HG03558 (cell line): ENCODE data around the gene KIF24.
"Not testable (repeated sequence)": the region's sequence is repeated elsewhere in the genome, so short reads cannot be mapped to it uniquely, and the experiment has no call there.

Source experiments
- ATAC-seq: cut with Tn5 transposase; IDR thresholded peaks from one replicate; pipeline ENCODE4 v1.9.1; 2021; ENCODE audit warnings: moderate number of reproducible peaks; ENCODE audit not compliant: unreplicated experiment; ENCODE audit errors: extremely low read depth

The KIF24 gene, protein sequence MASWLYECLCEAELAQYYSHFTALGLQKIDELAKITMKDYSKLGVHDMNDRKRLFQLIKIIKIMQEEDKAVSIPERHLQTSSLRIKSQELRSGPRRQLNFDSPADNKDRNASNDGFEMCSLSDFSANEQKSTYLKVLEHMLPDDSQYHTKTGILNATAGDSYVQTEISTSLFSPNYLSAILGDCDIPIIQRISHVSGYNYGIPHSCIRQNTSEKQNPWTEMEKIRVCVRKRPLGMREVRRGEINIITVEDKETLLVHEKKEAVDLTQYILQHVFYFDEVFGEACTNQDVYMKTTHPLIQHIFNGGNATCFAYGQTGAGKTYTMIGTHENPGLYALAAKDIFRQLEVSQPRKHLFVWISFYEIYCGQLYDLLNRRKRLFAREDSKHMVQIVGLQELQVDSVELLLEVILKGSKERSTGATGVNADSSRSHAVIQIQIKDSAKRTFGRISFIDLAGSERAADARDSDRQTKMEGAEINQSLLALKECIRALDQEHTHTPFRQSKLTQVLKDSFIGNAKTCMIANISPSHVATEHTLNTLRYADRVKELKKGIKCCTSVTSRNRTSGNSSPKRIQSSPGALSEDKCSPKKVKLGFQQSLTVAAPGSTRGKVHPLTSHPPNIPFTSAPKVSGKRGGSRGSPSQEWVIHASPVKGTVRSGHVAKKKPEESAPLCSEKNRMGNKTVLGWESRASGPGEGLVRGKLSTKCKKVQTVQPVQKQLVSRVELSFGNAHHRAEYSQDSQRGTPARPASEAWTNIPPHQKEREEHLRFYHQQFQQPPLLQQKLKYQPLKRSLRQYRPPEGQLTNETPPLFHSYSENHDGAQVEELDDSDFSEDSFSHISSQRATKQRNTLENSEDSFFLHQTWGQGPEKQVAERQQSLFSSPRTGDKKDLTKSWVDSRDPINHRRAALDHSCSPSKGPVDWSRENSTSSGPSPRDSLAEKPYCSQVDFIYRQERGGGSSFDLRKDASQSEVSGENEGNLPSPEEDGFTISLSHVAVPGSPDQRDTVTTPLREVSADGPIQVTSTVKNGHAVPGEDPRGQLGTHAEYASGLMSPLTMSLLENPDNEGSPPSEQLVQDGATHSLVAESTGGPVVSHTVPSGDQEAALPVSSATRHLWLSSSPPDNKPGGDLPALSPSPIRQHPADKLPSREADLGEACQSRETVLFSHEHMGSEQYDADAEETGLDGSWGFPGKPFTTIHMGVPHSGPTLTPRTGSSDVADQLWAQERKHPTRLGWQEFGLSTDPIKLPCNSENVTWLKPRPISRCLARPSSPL (N-terminal part only)

DNA sequence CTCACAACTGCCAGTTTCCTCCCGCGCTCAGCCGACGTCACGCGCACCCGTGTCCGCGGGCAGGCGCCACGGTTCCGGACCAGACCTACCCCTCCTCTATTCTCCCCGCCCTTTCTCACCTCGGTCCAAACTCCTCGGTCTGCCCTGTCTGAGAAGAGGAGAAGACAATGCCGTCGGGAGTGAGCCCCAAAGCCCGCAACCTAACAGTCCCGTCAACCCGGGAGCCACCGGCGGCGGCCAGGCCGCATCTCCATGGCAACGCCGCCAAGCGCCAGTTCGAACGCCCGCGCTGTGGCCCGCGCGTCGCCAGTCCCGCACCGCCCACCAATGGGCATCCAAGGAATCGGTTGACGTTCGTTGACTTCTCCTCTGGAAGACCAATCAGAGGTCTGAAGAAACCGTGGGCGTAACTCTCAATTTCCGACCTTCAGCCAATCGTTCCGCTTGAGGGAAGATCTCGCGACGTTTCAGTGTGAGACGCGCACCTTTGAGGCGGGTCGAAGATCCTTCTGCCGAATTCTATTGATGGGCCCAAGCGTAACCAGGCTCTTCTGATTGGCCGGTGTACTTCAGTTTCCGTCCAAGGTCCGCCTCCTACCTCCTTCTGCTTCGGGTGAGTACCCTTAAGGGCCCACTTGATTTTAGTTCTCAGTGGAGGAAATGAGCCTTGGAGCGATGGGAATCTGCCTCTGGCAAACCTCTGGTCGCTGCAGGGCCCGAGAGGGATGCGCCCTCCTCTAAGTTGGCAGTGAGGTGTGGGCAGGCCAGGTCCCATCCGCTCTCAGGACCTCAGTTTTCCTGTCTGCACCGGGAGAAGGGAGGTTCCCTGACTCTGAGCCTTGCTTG is at the start of gene KIF24, which contains the start of gene NUDT2:
Gene KIF24 (minus strand): TSS at position 282 of the 846 bp plus-strand sequence. CDS start 17,922 bp downstream, outside the sequence.
Gene NUDT2 (plus strand): TSS at position 583 of the 846 bp plus-strand sequence. CDS start 9,471 bp downstream, outside the sequence.
- ATAC-seq, result peak; percentile 89

DNA sequence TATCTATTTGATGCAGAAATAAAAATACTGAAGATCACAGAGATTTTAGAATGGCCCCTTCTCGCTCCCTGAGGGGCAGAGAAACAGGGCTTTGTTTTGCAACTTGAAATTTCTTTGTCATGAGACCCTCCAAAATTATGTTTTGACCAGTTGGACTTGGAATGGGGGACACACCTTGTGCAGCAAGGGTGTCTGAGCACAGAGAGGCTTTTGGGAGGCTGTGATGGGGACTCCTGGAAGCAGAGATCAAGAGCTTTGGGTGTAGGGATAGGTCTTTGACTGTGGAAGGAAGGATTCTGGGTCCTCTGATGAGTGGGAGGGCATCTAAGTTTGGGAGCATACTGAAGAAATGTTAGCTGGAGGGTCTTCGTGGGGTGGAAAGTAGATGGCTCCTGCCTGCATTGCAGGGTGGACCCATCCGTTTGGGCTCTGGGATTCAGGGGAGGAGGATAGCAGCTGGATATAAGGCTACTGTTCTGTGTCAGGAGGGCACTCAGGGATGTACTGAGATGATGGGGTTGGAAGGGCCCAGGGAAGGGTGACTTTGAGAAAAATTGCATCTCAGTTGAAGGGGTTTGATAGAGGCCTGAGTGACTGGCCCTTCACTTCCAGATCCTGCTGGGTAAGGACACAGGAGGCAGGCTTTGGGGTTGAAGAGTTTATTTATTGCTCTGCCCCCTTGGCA is 49.5 kb upstream of the KIF24 start:
- ATAC-seq, result no peak

DNA sequence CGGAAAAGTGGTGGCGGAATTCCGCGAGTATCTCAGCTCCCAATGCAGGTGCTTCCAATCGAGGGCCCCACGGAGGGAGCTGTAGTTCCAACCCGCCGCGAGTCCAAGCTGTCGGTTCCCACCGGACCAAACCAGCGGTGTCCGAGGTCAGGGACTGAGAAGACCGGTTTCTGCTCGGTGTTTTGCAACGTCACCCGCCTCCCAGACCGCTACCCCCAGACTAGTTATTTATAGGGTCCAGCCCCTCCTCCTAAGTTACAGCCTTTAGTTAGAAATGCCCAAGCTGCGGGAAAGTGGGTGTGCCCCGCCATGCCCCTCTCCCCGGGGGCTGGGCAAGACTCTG is 48.3 kb upstream of the KIF24 start:
- ATAC-seq, result no peak

DNA sequence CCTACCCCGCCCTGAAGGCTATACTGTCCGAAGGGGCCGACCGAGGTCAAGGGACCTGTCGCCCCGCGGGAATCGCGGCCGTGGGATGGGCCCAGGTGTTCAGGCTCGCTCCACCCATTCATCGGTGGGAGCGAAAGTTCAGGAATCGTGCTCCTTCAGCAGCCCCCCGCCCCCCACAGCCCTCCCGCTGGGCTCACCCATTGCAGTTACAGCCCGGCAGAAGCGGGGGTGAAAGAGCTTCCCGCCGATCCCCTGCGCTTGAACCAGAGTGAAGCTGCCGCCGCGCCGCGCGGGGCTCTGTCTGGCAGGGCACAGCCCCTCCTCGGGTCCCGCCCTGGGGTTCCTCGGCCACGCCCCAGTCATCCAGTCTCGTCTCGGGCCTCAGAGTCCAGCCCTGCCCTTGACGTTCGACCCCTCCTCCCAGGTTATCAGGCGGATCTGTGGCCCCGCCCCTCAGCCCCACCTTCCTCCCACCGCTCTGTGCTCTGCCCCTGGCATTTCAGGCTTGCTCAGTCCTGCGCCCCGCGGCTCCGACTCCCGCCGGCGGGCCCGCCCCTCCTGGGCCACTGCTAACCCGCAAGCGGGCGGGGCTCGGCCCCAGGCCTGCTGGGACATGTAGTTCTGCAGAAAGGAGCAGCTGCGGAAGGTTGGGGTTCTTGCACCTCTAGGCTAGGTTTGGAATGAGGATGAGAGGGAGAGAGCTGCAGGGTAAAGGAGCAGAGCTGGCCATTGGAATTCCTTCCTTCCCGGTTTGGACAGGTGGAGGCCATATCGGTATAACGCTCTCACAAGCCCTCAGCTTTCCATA is 47.7 kb upstream of the KIF24 start, which contains the start of gene MYORG:
Gene MYORG (minus strand): TSS at position 303 of the 808 bp plus-strand sequence. CDS start 3,955 bp downstream, outside the sequence.
- peak; percentile 52 for ATAC-seq

DNA sequence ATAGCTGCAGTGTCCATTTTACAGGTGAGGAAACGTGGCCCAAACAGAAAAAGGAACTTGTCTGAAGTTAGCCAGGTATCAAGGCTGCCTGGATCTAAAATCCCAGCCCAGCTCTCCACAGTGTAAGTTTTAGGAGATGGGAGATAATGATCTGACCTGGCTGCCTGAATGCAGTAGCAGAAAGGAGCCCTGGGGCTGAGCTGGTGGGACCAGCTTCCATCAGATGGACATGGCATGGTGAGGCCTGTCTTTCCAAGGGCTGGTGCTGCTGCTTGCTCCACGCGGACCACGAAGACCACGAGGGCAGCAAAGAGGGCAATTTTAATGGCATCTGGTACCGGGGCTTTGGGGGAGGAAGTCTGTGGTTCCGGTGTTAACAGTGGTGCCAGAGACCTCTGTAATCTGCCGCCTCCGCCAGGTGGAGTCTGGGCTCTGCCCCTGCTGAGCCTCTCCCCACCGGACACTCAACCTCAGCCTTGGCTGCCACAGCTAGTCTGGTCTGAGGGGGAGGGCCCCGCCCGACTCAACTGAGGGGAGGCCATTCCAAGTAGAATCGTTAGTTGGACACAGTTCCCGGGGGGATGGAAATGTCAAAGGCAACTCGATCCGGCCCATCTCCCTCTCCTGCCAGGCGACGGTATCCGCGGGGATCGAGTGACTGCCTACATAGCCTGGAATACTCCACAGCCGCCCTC is 47.0 kb upstream of the KIF24 start:
- ATAC-seq, result no peak

DNA sequence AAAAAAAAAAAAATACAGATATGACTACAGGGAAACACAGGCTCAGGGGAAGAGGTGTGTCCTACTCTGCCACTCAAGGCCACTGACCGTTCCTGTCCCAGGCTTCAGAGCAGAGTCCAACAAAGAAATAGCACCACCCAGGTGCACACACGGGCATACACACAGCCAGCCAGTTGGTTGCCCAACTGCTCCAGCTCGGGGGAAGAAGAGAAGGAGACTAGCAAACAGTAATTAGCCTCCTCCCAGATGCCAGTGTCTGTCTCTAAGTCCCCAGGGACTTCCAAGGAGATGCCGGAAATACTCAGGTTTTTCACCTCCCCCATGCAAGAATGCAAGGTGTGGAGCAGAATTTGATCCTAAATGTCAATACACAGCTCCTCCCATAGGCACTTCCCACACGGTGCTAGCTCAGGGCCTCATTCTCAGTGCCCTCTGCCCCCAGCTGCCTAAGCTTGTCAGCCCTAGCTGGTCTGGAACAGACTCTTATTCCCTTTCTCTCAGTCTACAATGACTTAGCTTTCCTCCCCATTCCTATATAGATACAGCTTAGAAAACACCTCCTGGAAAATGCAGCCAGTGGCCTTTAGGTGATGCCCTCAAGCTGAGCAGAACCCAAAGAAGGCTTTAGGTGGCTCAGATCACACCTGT is 46.0 kb upstream of the KIF24 start:
- no peak for ATAC-seq

DNA sequence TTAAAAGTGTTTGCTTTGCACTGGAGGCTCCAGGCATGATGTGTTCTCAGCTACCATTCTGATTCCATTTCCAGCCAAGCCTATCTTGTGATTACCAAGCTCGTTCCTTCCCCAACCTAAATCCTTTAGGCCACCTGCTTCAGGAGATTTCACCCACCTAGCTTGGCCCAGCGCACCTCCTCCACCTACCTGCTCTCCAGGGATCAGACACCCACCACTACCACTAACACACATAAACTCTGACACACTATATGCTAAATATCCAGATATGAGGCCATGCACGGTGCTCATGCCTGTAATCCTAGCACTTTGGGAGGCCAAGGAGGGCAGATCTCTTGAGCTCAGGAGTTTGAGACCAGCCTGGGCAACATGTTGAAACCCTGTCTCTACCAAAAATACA is 45.3 kb upstream of the KIF24 start:
- no peak for ATAC-seq

DNA sequence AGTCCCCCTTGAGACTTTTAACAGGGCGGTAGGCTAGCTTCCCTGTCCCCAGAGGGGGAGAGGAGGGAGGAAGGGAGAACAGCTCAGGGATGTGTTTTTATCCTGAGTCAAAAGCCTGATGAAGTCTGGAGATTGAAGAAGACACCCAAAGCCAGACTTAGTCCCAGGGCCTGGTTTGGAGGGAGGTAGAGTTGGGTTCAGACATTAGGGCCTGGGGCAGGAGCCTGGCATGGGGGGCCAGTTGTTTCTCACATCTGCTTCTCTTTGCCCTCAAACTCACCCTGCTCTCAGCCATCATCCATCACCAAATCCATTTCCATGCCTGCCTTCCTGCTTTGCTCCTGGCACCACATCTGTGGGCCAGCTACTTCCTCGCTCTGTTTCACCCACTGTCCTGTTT is 44.7 kb upstream of the KIF24 start:
- ATAC-seq, result no peak

DNA sequence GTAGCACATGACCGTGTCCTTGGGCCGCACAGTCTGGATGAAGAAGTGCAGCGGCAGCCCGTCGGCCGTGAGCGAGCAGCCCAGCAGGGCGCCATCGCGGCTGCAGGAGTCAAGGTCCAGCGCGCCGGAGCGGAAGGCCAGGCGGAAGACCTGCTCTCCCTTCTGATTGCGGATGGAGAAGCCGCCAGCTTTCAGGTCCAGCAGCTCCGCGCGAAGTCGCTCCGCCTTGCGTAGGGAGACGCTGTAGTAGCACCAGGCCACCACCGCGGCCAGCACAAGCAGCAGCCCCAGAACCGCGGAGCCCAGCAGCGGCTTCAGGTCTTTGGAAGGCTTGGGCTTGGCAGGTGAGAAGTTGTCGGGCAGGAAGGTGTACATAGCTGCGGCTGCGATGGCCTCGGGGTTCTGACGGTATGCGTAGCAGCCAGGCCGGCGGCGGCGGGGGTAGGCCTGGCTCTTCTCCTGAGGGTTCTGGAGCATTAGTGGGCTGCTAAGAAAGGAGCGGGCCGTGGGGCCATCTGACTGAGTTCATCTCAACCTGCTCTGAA is 43.5 kb upstream of the KIF24 start:
- ATAC-seq, result no peak

DNA sequence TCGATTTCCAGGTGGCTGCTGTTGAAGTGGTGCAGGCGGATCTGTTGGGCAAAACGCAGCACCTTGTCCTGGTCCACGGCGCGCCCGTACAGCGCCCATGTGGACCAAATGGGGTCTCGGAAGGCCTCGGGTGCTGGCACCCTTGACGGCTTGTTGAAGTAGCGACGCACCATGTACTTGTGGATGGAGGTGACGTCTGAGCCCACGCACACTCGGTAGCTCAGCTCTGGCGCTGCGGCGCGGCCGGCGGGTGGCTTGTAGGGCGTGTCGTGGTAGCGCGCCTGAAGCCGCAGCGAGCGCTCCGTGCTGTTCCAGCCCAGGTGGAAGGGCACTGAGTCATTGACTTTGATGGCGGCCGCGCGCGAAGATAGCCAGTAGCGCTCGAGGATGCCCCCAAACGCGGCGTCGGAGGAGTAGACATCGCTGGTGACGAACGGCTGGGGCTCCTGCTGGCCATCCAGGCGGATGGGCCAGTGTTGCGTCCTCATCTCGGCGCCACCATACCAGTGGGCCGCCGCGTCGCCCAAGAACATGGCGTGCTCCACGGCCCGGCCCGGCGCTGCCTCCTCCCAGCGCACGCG is 42.9 kb upstream of the KIF24 start:
- ATAC-seq, result no peak

DNA sequence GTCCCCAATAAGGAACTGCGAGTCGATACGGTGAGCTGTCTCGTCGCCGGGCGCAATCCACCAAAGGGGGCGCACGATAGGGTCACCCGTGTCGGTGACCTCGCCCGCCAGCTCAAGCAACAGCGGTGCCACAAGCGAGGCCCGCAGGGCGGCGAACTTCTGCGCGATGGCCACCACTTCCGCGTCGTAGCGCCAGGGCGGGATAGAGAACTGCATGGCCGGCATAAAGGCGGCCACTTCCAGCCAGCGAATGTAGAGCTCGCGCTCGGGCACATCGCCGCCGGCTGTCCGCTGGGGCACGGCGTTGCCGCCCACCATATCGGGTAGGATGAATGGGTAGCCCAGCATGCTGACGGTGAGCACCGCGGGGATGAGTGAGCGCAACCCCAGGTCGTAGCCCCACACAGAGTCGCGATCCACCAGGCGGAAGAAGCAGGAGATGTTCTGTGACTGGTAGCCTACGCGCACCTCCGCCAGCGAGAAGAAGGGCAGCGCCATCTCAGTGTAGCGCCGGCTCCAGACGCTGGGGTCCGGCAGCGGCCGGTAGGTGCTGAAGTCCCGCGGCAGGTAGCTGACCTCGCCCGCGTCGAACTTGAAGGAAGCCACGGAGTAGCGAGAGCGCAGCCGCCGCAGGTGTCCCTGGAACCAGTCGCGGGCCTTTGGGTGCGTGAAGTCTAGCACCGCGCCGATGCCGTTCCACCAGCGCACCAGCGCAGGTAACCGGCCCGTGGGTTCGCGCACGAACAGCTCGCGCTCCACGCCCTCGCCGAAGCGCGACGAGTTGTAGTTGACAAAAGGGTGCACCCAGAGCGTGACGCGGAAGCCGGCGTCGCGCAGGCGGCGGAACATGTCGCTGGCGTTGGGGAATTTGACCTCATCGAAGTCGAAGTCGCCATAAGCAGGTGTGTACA is 42.2 kb upstream of the KIF24 start:
- no peak for ATAC-seq

DNA sequence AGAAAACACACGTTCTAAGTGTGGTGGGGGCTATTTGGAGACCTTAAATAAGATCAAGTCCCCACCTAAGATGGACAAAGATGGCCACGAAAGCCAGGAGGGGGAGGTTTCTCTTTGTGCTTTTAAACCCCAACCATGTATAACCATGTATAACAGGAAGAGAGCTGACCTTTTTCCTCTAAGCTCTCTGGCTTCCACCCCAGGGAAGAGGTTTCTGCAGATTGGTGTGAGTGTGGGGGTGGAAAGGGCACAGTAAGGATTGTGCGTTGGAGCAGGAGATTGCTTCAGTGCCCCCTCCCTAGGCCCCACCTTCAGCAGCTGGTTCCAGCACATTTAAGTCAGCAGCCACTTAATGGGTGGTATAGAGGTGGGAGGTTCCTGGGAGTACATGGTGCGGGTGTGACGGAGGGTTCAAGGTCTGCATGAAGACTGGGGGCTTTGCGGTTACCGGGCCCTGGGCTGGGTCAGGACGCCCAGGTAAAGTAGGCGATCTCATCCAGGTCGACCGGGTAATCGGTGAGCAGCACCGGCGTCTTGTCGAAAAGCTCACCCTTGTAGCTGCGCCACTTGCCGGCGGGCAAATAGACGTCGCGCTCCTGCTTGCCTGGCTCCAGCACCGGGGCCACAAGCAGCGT is 41.4 kb upstream of the KIF24 start:
- ATAC-seq, result no peak

DNA sequence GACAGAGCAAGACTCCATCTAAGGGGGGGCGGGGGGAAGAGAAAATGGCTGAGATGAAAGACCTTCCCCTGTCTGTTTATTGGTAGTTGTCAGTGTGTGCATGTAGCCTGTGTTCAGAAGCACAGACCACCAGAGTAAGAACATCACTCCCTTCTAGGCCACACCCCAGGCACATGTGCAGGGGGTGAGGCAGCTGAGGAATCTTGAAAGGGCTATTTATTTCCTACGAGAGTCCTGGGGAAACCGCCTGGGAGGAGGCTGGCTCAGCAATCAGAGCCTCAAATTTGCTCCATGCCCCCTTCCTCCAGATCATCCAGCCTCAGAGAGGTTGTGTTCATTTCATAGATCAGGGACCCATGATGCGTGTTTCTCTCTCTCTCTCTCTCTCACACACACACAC is 40.6 kb upstream of the KIF24 start:
- no peak for ATAC-seq

DNA sequence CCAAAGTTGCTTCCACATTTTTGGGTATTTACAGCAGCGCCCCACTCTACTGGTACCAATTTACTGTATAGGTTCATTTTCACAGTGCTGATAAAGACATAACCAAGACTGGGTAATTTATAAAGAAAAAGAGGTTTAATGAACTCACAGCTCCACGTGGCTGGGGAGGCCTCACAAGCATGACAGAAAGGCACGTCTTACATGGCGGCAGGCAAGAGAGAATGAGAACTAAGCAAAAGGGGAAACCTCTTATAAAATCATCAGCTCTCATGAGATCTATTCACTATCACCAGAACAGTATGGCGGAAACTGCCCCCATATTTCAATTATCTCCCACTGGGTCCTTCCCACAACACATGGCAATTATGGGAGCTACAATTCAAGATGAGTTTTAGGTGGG is 39.7 kb upstream of the KIF24 start:
- ATAC-seq, result not testable (repeated sequence)
